Measurements from ENCODE around the gene KRTAP10-6. TPM values are rescaled to one million over a fixed set of nuclear protein-coding genes. Genes with fewer than 3 reads are reported as not detected.
"Not testable (repeated sequence)": the region's sequence is repeated elsewhere in the genome, so short reads cannot be mapped to it uniquely, and the experiment has no call there.

The KRTAP10-6 gene
- total RNA-seq, 1 donor from 2014 or later, result not detected

- no peak for DNase-seq (ENCODE audit: extremely low read depth, low read depth, low spot score)
Measured at GRCh38 chr21:44564886-44565598, 27.3 kb downstream of the KRTAP10-6 start.

DNA sequence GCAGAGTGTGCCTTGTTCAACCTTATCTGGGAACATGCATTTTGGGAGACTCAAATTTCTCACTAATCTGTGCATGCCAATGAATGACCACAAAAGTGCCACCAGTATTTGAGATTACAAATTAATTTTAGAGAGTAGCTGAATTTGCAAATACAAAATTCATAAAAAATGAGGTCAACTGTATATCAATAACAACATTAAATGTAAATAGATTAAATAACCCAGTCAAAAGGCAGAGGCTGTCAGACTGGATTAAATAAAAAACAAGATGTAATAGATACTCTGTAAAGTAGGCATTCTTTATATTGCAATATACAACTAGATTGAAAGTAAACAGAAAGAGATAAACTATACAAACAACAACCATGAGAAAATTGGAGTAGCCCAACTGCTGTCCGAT, 28.2 kb downstream of the KRTAP10-6 start:
- DNase-seq (ENCODE audit: extremely low read depth, low read depth, low spot score), result no peak

- DNase-seq (ENCODE audit: extremely low read depth, low read depth, low spot score), result no peak
Measured at GRCh38 chr21:44558695-44559094, 33.6 kb downstream of the KRTAP10-6 start, which contains the start of gene KRTAP10-3. Gene KRTAP10-3 (minus strand): TSS chr21:44558795. CDS start chr21:44558715, 80 bp downstream.

- not testable (repeated sequence) for DNase-seq (ENCODE audit: extremely low read depth, low read depth, low spot score)
Measured at GRCh38 chr21:44558329-44558675, 34.0 kb downstream of the KRTAP10-6 start.

GRCh38 chr21:44557491-44558328, 34.6 kb downstream of the KRTAP10-6 start:
- DNase-seq (ENCODE audit: extremely low read depth, low read depth, low spot score), result no peak

DNA sequence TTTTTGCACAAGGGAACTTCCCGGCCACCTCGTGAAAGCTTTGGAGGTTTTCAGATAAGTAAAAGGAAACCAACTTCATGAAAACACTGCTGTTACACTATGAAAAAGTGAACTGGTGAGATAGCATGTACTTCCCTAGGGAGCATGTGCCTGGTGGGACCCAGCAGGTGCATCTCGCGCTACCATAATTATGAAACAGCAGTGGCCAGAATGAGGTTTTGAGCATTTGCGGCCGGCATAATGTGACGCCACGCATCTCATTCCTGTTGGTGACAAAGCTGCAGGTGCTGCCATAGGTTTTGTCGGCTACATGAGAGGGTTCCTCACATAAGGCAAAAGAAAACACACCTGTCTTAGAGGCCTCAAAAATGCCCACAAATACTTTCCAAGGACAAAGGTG, 35.4 kb downstream of the KRTAP10-6 start:
- no peak for DNase-seq (ENCODE audit: extremely low read depth, low read depth, low spot score)

DNA sequence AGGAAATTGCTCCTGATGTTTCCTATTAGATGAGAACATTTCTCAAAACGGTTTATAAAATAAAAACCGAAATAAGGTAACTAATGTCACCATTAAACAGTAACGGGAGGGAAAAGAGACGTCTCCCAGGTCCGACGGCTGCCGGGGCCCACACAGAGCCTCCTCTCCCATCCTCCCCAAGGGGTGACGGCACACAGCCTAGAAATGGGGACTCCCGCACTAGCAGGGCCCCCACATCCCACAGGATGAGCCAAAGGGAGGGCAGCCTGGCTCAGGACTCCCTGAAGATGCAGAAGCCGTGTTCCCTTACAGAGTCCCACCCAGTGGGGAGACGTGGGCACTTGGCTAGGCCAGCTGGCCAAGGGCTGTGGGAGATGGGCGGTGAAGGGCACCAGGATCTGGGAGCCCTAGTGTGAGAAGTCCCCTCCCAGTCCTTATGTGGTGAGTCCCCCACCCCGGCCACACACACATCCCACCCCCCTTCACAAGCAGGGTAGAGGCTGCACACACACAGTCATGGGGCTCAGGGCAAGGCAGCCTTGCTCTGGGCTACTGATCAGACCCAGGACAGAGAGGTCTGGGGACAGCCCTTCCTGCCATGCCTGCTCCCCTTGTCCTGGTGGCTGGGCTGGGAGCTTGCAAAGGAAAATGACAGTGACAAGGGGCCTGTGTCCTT, 37.0 kb downstream of the KRTAP10-6 start:
- DNase-seq (ENCODE audit: extremely low read depth, low read depth, low spot score), result no peak

DNA sequence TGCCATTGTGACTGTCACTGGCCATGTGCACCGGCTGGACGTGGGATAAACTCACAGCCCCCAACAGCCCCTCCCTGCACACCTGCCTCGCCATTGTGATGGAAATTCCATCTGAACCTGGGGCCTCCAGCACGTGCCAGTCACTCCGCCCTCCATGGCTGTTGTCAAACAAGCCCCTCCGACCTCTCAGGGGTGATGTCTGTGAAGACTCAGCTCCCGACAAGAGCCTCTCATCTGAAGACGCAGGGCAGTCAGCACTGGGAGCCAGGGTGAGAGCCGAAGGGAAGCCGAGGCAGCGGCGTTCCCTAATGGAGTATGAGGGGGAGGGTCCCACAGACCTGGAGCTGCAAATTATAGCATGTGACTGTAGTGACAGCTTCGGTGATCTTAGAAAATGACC, 39.6 kb downstream of the KRTAP10-6 start:
- DNase-seq (ENCODE audit: extremely low read depth, low read depth, low spot score), result no peak

DNA sequence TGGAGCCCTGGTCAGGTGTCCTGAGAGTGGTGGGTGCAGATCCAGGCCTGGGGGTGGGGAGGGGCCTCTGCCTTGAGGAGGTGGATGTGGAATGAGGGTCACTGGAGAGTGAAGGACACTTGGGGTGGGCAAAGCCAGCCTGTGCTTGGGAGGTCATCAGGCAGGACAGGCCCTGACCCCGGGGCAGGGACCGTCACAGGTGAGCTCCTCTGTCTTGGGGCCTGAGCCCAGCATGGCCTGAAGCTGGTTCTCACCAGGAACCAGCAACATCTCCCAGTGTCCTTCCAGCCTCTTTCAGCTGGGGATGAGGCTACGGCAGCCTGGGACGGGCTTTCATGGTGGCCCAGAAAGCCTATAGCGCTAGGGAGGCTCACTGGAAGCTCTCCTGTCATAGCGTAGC, 40.2 kb downstream of the KRTAP10-6 start:
- no peak for DNase-seq (ENCODE audit: extremely low read depth, low read depth, low spot score)

DNA sequence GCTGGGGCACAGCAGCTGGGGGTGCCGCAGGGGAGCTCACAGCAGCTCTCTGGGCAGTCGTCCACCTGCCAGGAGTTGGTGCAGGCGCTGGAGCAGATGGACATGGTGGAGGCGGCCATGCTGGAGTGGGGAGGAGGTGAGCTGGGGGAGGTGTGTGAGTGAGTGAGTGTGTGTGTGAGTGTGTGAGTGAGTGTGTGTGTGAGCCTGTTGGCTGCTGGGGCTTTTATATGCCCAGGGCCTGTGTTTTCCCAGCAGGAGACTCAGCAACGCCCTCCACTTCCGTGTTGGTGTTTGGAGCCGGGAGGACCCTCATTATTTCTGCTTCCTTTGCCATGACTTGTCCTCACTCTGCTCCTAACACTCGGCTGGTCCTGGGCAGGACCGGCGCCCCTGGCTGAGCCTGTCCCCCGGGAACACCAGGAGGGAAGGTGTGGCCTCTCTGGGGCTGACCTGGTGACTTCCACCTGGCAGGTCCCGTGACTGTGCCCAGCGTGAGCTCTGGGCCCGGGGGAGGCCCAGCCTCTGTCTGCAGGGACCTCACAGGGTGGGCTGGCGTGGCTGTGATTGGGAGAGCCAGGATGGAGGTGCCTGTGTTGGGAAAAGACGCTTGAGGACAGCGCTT, 40.9 kb downstream of the KRTAP10-6 start, which contains the start of gene KRTAP10-2:
TSS of gene KRTAP10-2 (minus strand) at position 166 of the 622 bp plus-strand sequence. CDS start at position 119, 47 bp downstream.
- DNase-seq (ENCODE audit: extremely low read depth, low read depth, low spot score), result no peak

DNA sequence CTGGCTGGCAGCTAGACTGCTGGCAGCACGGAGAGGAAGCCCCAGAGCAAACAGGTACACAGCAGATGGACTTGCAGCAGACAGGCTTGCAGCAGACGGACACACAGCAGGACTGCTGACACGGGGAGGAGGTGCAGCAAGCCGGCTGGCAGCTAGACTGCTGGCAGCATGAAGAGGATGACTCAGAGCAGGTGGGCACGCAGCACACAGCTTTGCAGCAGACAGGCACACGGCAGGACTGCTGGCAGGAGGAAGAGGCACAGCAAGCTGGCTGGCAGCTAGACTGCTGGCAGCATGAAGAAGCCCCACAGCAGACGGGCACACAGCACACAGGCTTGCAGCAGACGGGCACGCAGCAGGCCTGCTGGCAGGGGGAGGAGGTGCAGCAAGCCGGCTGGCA, 41.5 kb downstream of the KRTAP10-6 start:
- DNase-seq (ENCODE audit: extremely low read depth, low read depth, low spot score), result no peak

GRCh38 chr21:44550285-44550684, 42.0 kb downstream of the KRTAP10-6 start:
- DNase-seq (ENCODE audit: extremely low read depth, low read depth, low spot score), result not testable (repeated sequence)

- no peak for DNase-seq (ENCODE audit: extremely low read depth, low read depth, low spot score)
Measured at GRCh38 chr21:44549525-44550211, 42.6 kb downstream of the KRTAP10-6 start.

- DNase-seq (ENCODE audit: extremely low read depth, low read depth, low spot score), result no peak
Measured at GRCh38 chr21:44548922-44549321, 43.4 kb downstream of the KRTAP10-6 start.

- no peak for DNase-seq (ENCODE audit: extremely low read depth, low read depth, low spot score)
Measured at GRCh38 chr21:44548381-44548780, 43.9 kb downstream of the KRTAP10-6 start.

DNA sequence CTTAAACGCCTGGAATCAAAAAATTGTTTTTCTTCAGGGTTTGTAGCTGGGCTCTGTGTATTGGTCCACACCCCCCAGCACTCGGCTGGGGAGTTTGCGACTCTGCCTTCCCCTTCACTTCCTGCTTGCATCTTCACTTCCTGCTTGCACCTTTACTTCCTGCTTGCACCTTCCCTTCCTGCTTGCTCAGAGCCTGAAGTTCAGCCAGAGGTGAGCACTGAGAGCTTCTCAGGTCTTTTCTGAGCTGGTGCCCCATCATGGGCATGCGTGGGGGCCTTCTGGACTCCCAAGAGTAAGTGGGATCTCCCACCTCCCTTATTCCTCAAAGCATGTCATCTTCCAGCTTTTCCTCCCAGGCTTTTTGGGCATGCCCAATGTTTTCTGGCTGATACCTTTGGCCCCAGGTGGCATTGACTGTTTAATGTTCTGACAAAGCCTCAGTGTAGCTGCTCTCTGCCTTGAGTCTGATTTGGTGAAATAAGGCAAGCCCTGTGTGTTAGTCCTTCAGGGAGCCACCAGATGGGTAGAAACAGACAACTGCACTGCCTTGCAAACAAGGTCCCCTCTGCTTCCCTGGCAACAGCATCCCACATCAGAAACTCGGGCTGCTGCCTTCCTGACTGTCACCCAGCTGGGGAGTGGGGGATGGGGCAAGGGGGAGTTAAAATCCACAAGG, 44.5 kb downstream of the KRTAP10-6 start:
- DNase-seq (ENCODE audit: extremely low read depth, low read depth, low spot score), result no peak

DNA sequence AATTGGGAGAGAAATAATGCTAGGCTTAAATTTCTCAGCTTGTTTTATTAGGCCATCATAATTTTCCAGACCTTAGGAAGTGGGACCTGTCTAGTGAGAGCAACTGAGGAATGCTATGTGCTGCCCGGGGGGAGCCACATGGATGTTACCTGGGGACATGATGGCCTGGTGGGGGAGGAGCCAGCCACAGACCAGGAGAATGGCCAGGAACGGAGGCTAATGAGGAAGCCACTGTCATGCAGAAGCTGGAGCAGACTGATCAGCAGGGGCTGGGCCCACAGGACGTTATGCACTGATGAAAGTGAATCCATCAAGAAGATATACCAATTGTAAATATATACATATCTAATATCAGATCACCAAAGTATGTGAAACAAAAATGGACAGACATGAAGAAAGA, 47.7 kb downstream of the KRTAP10-6 start:
- DNase-seq (ENCODE audit: extremely low read depth, low read depth, low spot score), result no peak

- DNase-seq (ENCODE audit: extremely low read depth, low read depth, low spot score), result no peak
Measured at GRCh38 chr21:44542716-44543115, 49.6 kb downstream of the KRTAP10-6 start.
